ENCODE measurements around the gene ASH1L.

ASH1L gene

DNA sequence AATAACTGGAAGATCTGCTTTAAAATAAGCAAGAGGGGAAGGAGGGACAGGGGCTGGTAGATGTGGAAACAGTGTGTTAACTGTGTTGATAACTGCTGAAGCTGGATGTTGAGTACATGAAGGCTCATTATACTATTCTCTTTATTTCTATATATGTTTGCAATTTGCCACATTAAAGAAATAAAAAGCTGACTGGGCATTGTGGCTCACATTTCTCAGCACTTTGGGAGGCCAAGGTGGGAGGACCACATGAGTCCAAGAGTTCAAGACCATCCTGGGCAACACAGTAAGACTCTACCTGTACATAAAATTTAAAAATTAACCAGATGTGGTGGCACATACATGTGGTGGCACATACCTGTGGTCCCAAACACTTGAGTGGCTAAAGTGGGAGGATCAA, 6.7 kb downstream of the ASH1L start:
- no peaks in the 10 kb centered on the region for H3K27me3 ChIP-seq (ENCODE audit: control insufficient read depth, insufficient read depth, low read length, poor library complexity, severe bottlenecking)
- no peak overlapping the region for H3K4me3 ChIP-seq (ENCODE audit: insufficient read depth, low read depth, low read length)
- H3K36me3 ChIP-seq (ENCODE audit: control insufficient read depth, insufficient read depth, low read length): no peaks in the 10 kb centered on the region
- H3K9me3 ChIP-seq (ENCODE audit: control insufficient read depth, low read length): no peaks in the 10 kb centered on the region
- H3K4me1 ChIP-seq (ENCODE audit: control insufficient read depth, insufficient read depth, low read length): no peaks in the 10 kb centered on the region
- H3K27ac ChIP-seq (ENCODE audit: insufficient read depth, low read depth, low read length, poor library complexity, severe bottlenecking): no peak overlapping the region

- Histone ChIP-seq H3K4me1 (ENCODE audit: control insufficient read depth, insufficient read depth, low read length) (no peaks in the 10 kb centered on the region), H3K27ac (ENCODE audit: insufficient read depth, low read depth, low read length, poor library complexity, severe bottlenecking) (no peak overlapping the region), H3K4me3 (ENCODE audit: insufficient read depth, low read depth, low read length) (no peak overlapping the region), H3K27me3 (ENCODE audit: control insufficient read depth, insufficient read depth, low read length, poor library complexity, severe bottlenecking) (no peaks in the 10 kb centered on the region), H3K36me3 (ENCODE audit: control insufficient read depth, insufficient read depth, low read length) (no peaks in the 10 kb centered on the region), H3K9me3 (ENCODE audit: control insufficient read depth, low read length) (no peaks in the 10 kb centered on the region)
- 94 to 98% methylated on average over 4 of the region's 5 CpGs for WGBS, 2 experiments
Observed at GRCh38 chr1:155553349-155553748, 9.3 kb downstream of the ASH1L start.

DNA sequence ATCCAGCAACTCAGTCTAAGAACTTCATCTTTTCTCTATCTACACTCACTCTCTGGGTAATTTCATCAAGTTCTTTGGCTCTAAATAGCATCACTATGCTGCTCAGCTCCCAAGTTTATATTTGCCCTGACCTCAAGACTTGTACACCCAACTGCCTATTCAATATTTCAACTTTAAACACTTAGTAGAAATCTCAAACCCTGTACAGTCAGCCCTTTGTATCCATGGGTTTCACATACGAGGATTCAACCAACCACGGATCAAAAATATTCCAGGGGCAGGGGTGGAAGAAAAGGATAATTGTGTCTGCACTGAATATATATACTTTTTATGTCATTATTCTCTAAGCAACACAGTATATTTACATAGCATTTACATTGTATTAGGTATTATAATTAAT, 13.9 kb downstream of the ASH1L start:
- Histone ChIP-seq H3K27me3 (ENCODE audit: control insufficient read depth, insufficient read depth, low read length, poor library complexity, severe bottlenecking) (no peaks in the 10 kb centered on the region), H3K36me3 (ENCODE audit: control insufficient read depth, insufficient read depth, low read length) (no peaks in the 10 kb centered on the region), H3K9me3 (ENCODE audit: control insufficient read depth, low read length) (no peaks in the 10 kb centered on the region), H3K4me1 (ENCODE audit: control insufficient read depth, insufficient read depth, low read length) (no peaks in the 10 kb centered on the region), H3K27ac (ENCODE audit: insufficient read depth, low read depth, low read length, poor library complexity, severe bottlenecking) (no peak overlapping the region), H3K4me3 (ENCODE audit: insufficient read depth, low read depth, low read length) (no peak overlapping the region)
- 100% methylated on average over 2 of the region's 2 CpGs; no CpG with 5 or more reads in 1 of the 2 experiments for WGBS, 2 experiments

DNA sequence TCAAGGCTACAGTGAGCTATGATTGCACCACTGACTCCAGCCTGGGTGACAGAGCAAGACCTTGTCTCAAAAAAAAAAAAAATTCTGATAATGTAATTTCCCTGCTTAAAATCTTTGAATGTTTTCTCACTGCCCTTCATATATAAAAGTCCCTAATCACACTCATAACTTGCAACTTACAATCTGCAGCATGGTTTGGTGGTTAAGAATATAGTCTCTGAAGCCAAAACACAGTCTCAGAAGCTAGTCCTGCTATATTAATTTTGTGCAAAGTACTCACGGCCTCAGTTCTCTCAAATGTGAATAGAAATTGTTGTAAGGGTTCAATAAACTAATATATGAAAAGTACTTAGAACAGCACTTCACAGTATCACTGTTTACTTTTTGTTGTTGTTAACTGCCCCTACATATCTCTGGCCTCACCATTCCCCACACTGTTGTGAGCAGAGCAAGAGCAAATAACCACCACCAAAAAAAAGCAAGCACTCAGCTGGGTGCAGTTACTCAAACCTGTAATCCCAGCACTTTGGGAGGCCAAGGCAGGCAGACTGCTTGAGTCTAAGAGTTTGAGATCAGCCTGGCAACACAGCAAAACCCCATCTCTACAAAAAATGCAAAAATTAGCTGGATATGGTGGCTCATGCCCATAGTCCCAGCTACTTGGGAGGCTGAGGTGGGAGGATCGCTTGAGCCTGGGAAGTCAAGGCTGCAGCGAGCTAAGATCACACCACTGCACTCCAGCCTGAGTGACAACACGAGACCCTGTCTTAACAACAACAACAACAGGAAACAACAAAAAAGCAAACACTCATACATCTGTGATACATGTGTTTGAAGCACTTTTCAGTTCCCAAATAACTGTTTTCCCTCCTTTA, 22.4 kb downstream of the ASH1L start:
- Histone ChIP-seq H3K4me3 (ENCODE audit: insufficient read depth, low read depth, low read length) (no peak overlapping the region), H3K36me3 (ENCODE audit: control insufficient read depth, insufficient read depth, low read length) (no peaks in the 10 kb centered on the region), H3K27me3 (ENCODE audit: control insufficient read depth, insufficient read depth, low read length, poor library complexity, severe bottlenecking) (no peaks in the 10 kb centered on the region), H3K27ac (ENCODE audit: insufficient read depth, low read depth, low read length, poor library complexity, severe bottlenecking) (no peak overlapping the region), H3K9me3 (ENCODE audit: control insufficient read depth, low read length) (no peaks in the 10 kb centered on the region), H3K4me1 (ENCODE audit: control insufficient read depth, insufficient read depth, low read length) (no peaks in the 10 kb centered on the region)
- 94 to 96% methylated on average over 4 of the region's 4 CpGs for WGBS, 2 experiments

DNA sequence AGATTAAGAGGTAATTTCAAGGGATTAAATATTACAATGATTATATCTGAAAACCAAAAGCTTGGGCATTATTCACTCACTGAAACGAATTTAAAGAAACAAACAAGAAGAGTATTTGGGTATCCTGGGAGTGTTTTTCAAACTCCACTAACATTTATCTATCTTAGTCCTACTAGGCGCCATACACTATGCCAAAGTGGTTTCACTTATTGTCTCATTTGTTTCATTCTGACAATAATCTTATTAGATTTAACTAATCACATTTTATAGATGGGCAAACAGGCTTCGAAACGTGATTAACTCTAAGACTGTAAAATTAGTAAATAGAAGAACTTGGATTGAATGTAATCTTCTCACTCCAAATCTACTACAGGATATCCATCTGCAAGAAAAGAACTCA, 25.4 kb downstream of the ASH1L start:
- no peak overlapping the region for H3K4me3 ChIP-seq (ENCODE audit: insufficient read depth, low read depth, low read length)
- H3K9me3 ChIP-seq (ENCODE audit: control insufficient read depth, low read length): no peaks in the 10 kb centered on the region
- no peaks in the 10 kb centered on the region for H3K4me1 ChIP-seq (ENCODE audit: control insufficient read depth, insufficient read depth, low read length)
- WGBS, 2 experiments: 100% methylated on average over 1 to 2 of the region's 4 CpGs
- no peak overlapping the region for H3K27ac ChIP-seq (ENCODE audit: insufficient read depth, low read depth, low read length, poor library complexity, severe bottlenecking)
- H3K27me3 ChIP-seq (ENCODE audit: control insufficient read depth, insufficient read depth, low read length, poor library complexity, severe bottlenecking): no peaks in the 10 kb centered on the region
- H3K36me3 ChIP-seq (ENCODE audit: control insufficient read depth, insufficient read depth, low read length): peaks cover 3% of the 10 kb centered on the region

GRCh38 chr1:155531624-155532023, 31.0 kb downstream of the ASH1L start:
- H3K4me3 ChIP-seq (ENCODE audit: insufficient read depth, low read depth, low read length): no peak overlapping the region
- no peaks in the 10 kb centered on the region for H3K4me1 ChIP-seq (ENCODE audit: control insufficient read depth, insufficient read depth, low read length)
- 90% methylated on average over 1 of the region's 1 CpG; no CpG with 5 or more reads in 1 of the 2 experiments for WGBS, 2 experiments
- peaks cover 3% of the 10 kb centered on the region for H3K36me3 ChIP-seq (ENCODE audit: control insufficient read depth, insufficient read depth, low read length)
- no peak overlapping the region for H3K27ac ChIP-seq (ENCODE audit: insufficient read depth, low read depth, low read length, poor library complexity, severe bottlenecking)
- no peaks in the 10 kb centered on the region for H3K9me3 ChIP-seq (ENCODE audit: control insufficient read depth, low read length)
- no peaks in the 10 kb centered on the region for H3K27me3 ChIP-seq (ENCODE audit: control insufficient read depth, insufficient read depth, low read length, poor library complexity, severe bottlenecking)

- H3K36me3 ChIP-seq (ENCODE audit: control insufficient read depth, insufficient read depth, low read length): peaks cover 3% of the 10 kb centered on the region
- no peaks in the 10 kb centered on the region for H3K27me3 ChIP-seq (ENCODE audit: control insufficient read depth, insufficient read depth, low read length, poor library complexity, severe bottlenecking)
- no peaks in the 10 kb centered on the region for H3K4me1 ChIP-seq (ENCODE audit: control insufficient read depth, insufficient read depth, low read length)
- H3K9me3 ChIP-seq (ENCODE audit: control insufficient read depth, low read length): no peaks in the 10 kb centered on the region
- no peak overlapping the region for H3K4me3 ChIP-seq (ENCODE audit: insufficient read depth, low read depth, low read length)
- no peak overlapping the region for H3K27ac ChIP-seq (ENCODE audit: insufficient read depth, low read depth, low read length, poor library complexity, severe bottlenecking)
- 89 to 99% methylated on average over 3 of the region's 3 CpGs for WGBS, 2 experiments
Observed at GRCh38 chr1:155529929-155530328, 32.7 kb downstream of the ASH1L start.

DNA sequence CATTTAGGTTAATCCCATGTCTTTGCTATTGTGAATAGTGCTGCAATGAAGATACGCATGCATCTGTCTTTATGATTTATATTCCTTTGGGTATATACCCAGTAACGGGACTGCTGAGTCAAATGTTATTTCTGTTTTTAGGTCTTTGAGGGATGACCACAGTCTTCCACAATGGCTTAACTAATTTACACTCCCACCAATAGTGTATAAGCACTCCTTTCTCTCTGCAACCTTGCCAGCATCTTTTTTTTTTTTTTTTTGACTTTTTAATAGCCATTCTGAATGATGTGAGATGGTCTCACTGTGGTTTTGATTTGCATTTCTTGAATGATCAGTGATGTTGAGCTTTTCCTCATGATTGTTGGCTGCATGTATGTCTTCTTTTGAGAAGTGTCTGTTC, 33.5 kb downstream of the ASH1L start:
- Histone ChIP-seq H3K27me3 (ENCODE audit: control insufficient read depth, insufficient read depth, low read length, poor library complexity, severe bottlenecking) (no peaks in the 10 kb centered on the region), H3K4me3 (ENCODE audit: insufficient read depth, low read depth, low read length) (no peak overlapping the region), H3K4me1 (ENCODE audit: control insufficient read depth, insufficient read depth, low read length) (no peaks in the 10 kb centered on the region), H3K36me3 (ENCODE audit: control insufficient read depth, insufficient read depth, low read length) (peaks cover 3% of the 10 kb centered on the region), H3K9me3 (ENCODE audit: control insufficient read depth, low read length) (no peaks in the 10 kb centered on the region), H3K27ac (ENCODE audit: insufficient read depth, low read depth, low read length, poor library complexity, severe bottlenecking) (no peak overlapping the region)
- WGBS, 2 experiments: 93 to 98% methylated on average over 2 of the region's 2 CpGs

DNA sequence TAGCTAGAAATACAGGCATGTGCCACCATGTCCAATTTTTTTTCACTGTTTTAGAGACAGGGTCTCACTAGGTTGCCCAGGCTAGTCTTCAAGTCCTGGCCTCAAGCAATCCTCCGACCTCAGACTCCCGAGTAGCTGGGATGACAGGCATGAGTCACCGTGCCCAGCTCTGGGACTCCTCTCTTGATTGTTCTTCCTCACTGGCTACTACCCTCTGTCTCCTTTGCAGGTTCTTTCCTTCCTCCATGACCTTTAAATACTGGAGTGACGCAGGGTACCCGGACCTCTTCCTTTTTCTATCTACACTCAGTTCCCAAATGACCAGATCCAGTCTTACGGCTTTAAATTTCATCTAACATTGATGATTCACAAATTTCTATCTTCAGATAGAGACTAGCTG, 34.9 kb downstream of the ASH1L start:
- 96 to 97% methylated on average over 6 of the region's 6 CpGs for WGBS, 2 experiments
- no peaks in the 10 kb centered on the region for H3K36me3 ChIP-seq (ENCODE audit: control insufficient read depth, insufficient read depth, low read length)
- H3K4me1 ChIP-seq (ENCODE audit: control insufficient read depth, insufficient read depth, low read length): no peaks in the 10 kb centered on the region
- no peaks in the 10 kb centered on the region for H3K9me3 ChIP-seq (ENCODE audit: control insufficient read depth, low read length)
- no peak overlapping the region for H3K4me3 ChIP-seq (ENCODE audit: insufficient read depth, low read depth, low read length)
- no peaks in the 10 kb centered on the region for H3K27me3 ChIP-seq (ENCODE audit: control insufficient read depth, insufficient read depth, low read length, poor library complexity, severe bottlenecking)
- H3K27ac ChIP-seq (ENCODE audit: insufficient read depth, low read depth, low read length, poor library complexity, severe bottlenecking): no peak overlapping the region

- Histone ChIP-seq H3K27me3 (ENCODE audit: control insufficient read depth, insufficient read depth, low read length, poor library complexity, severe bottlenecking) (no peaks in the 10 kb centered on the region), H3K36me3 (ENCODE audit: control insufficient read depth, insufficient read depth, low read length) (no peaks in the 10 kb centered on the region), H3K4me3 (ENCODE audit: insufficient read depth, low read depth, low read length) (no peak overlapping the region), H3K4me1 (ENCODE audit: control insufficient read depth, insufficient read depth, low read length) (no peaks in the 10 kb centered on the region), H3K27ac (ENCODE audit: insufficient read depth, low read depth, low read length, poor library complexity, severe bottlenecking) (no peak overlapping the region), H3K9me3 (ENCODE audit: control insufficient read depth, low read length) (no peaks in the 10 kb centered on the region)
- 88 to 93% methylated on average over 1 of the region's 1 CpG for WGBS, 2 experiments
Observed at GRCh38 chr1:155526356-155526755, 36.2 kb downstream of the ASH1L start.
